H1 (cell line): ENCODE results near the gene S100A12. TPM values are rescaled to one million over a fixed set of nuclear protein-coding genes. Genes with fewer than 3 reads are reported as not detected.

Experiments used
- PHF8 ChIP-seq: fragments of 200-600 bp; sonication (generic); conservative IDR thresholded peaks from 2 replicates; pipeline ENCODE4 v1.7.1; 2012; ENCODE audit warnings: low read depth, mild to moderate bottlenecking, inconsistent platforms, low read length, moderate library complexity
- RBBP5 ChIP-seq: IDR thresholded peaks from 2 replicates; pipeline ENCODE4 v1.7.1; 2012; ENCODE audit warnings: low read depth, mild to moderate bottlenecking, inconsistent platforms, low read length, moderate library complexity, borderline replicate concordance
- polyA plus RNA-seq, 7 experiments: library from polyadenylated mRNA; depleted of rRNA in 3 of 7; stranded (reverse) in 5 of 7; unstranded in 2 of 7; fragments of >200 nt in 5 of 7; fragments of 200-250 nt in 2 of 7; gene quantifications; 1 replicate in 5 of 7; 2 replicates in 1 of 7; 4 replicates in 1 of 7; pipeline versions ENCODE4 v1.2.1 to v1.2.3, GENCODE V29; 2011 to 2013; ENCODE audit warnings: missing spikeins in 2 of 7, mixed read lengths in 2 of 7
- total RNA-seq: library from RNA; stranded (reverse); fragmentation: NEBNext Ultra II Directional; extraction: Animal tissue kit (Norgen Biotek cat#: 25700); gene quantifications from 2 replicates; pipeline ENCODE4 v1.2.1, GENCODE V29; 2021

S100A12 gene
- total and polyA plus RNA-seq, 2 of the 8 experiments (the other 6 are each of a cell fraction or from before 2014, with no cell fraction given) = not detected

- no peak for TF ChIP-seq PHF8
- no peak for TF ChIP-seq RBBP5
These were observed 15.2 kb downstream of the S100A12 start (continued) for GRCh38 chr1:153360190-153360589.
